ENCODE measurements around the gene EPHA5.

Gene EPHA5

DNA sequence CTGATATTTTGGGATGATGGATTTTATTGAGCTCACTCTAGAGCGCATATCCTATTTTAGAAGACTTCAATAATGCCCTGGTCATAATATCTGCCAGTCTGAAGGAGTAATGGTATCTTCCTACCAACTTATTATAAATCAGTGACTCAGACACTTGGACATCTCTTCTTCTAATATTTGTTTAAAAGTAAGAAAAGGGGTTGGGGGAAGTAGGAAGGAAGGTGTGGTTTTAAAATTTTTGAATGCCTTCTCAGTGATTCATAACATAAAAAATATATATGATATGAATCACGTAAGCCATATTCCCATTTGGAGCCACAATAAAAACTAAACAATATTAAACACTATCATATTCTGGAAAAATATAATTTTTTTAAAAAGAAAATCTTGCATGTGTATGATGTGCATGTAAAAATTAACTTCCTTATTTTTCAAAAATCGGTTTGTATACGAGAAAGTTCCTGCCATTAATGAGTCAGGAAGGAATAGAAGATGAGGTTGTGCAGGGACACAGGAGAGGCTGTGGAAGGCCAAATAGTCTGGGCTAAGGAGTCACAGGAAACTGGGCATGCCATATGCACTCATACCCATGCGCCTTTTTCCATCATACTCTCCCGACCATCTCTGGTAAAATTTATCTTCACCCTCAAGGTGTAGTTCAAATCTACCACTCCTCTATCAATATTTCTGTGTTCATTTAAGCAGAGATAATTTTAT lies 286.5 kb downstream of the EPHA5 start:
- Histone ChIP-seq H3K9me3 (ENCODE audit: control insufficient read depth, insufficient read depth, low read length) (no peaks in the 10 kb centered on the region), H3K36me3 (ENCODE audit: control insufficient read depth, insufficient read depth, low read length) (no peaks in the 10 kb centered on the region), H3K27ac (ENCODE audit: low read depth, low read length) (no peak overlapping the region), H3K4me3 (ENCODE audit: low read depth, low read length) (no peak overlapping the region), H3K4me1 (ENCODE audit: control insufficient read depth, insufficient read depth, low read length) (no peaks in the 10 kb centered on the region), H3K9ac (ENCODE audit: low read depth, low read length) (no peak overlapping the region), H3K27me3 (ENCODE audit: control insufficient read depth, insufficient read depth, low read length) (no peaks in the 10 kb centered on the region)

DNA sequence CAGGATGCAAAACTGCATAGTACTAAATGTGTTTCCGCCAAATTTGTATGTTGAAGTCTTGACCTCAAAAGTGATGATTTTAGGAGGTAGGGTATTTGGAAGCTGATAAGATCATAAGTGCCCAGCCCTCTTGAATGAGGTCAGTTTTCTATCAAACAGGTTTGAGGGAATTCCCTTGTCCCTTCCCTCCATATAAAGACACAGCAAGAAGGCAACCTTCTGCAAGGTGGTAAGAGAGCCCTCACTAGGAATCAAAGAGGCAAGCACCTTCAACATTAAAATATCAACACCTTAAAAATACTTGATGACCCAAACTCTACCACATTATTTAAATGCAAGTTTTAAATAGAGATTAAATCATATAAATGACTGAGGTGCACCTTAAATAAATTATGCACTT lies 288.6 kb downstream of the EPHA5 start:
- no peak overlapping the region for H3K27ac ChIP-seq (ENCODE audit: low read depth, low read length)

DNA sequence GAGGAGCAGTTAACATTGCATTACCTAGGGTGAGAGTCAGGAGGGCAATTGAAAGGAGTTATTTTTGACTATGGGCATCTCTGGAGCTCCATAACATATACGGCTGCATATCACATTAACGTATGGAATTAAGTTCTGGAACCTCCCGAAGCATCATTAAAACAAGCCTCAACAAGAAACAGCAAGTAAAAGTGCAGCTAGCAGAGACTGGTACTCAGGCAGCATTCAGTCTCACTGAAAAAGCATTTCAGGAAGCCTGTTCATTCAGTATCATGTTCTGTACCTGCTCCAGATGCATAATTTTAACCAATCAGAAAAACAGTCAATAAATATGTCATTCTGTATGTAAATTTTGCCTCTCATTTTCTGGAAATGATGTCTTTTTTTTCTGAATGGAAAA lies 299.6 kb downstream of the EPHA5 start:
- Histone ChIP-seq H3K9ac (ENCODE audit: low read depth, low read length) (no peak overlapping the region), H3K9me3 (ENCODE audit: control insufficient read depth, insufficient read depth, low read length) (no peaks in the 10 kb centered on the region), H3K4me3 (ENCODE audit: low read depth, low read length) (no peak overlapping the region), H3K36me3 (ENCODE audit: control insufficient read depth, insufficient read depth, low read length) (no peaks in the 10 kb centered on the region), H3K4me1 (ENCODE audit: control insufficient read depth, insufficient read depth, low read length) (no peaks in the 10 kb centered on the region), H3K27me3 (ENCODE audit: control insufficient read depth, insufficient read depth, low read length) (no peaks in the 10 kb centered on the region), H3K27ac (ENCODE audit: low read depth, low read length) (no peak overlapping the region)

More for the DNA sequence above, 288.6 kb downstream of the EPHA5 start:
- Histone ChIP-seq H3K27me3 (ENCODE audit: control insufficient read depth, insufficient read depth, low read length) (no peaks in the 10 kb centered on the region), H3K9ac (ENCODE audit: low read depth, low read length) (no peak overlapping the region), H3K9me3 (ENCODE audit: control insufficient read depth, insufficient read depth, low read length) (no peaks in the 10 kb centered on the region), H3K4me1 (ENCODE audit: control insufficient read depth, insufficient read depth, low read length) (no peaks in the 10 kb centered on the region), H3K4me3 (ENCODE audit: low read depth, low read length) (no peak overlapping the region), H3K36me3 (ENCODE audit: control insufficient read depth, insufficient read depth, low read length) (no peaks in the 10 kb centered on the region)

DNA sequence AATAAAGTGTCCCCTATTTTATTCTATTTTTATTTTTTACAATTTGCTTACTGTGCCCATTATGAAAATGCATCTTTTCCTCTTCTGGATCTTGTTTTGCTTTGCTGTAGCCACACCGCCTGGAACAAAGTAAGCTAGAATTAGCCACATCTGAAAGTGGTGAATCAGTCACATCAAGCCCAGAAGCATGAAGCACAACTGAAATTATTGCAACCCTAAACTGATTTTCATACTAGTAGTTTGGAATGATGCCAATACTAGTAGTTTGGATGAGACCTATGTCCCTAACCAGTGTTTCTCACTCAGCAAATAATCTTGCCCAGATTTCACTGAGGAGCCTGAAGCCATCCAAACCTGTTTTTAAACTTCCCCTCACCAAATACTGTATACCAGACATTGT lies 303.0 kb downstream of the EPHA5 start:
- no peak overlapping the region for H3K4me3 ChIP-seq (ENCODE audit: low read depth, low read length)

DNA sequence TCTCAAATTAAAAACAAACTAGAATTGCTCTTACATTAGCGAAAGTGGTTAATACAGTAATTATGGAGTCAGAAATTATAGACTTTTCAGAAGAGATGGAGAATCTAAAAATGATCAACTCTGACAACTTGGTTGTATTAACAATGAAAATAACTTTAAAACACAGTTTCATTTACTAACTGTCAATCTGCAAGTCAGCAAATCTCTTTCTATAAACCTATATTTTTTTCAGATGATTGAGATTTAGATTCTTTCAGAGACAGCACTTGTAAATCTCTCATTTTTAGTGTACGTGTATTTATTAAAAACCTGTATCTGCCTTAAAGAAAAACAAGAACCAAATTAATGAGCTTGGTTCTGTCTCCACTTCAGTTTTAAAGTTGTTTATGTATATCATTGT lies 311.4 kb downstream of the EPHA5 start:
- Histone ChIP-seq H3K9me3 (ENCODE audit: control insufficient read depth, insufficient read depth, low read length) (no peaks in the 10 kb centered on the region), H3K36me3 (ENCODE audit: control insufficient read depth, insufficient read depth, low read length) (no peaks in the 10 kb centered on the region), H3K9ac (ENCODE audit: low read depth, low read length) (no peak overlapping the region), H3K4me3 (ENCODE audit: low read depth, low read length) (no peak overlapping the region), H3K4me1 (ENCODE audit: control insufficient read depth, insufficient read depth, low read length) (no peaks in the 10 kb centered on the region), H3K27ac (ENCODE audit: low read depth, low read length) (no peak overlapping the region), H3K27me3 (ENCODE audit: control insufficient read depth, insufficient read depth, low read length) (no peaks in the 10 kb centered on the region)

More for the DNA sequence above, 303.0 kb downstream of the EPHA5 start:
- Histone ChIP-seq H3K27ac (ENCODE audit: low read depth, low read length) (no peak overlapping the region), H3K9ac (ENCODE audit: low read depth, low read length) (no peak overlapping the region), H3K36me3 (ENCODE audit: control insufficient read depth, insufficient read depth, low read length) (no peaks in the 10 kb centered on the region), H3K27me3 (ENCODE audit: control insufficient read depth, insufficient read depth, low read length) (no peaks in the 10 kb centered on the region), H3K4me1 (ENCODE audit: control insufficient read depth, insufficient read depth, low read length) (no peaks in the 10 kb centered on the region; the same call in 1 of the 2 replicates), H3K9me3 (ENCODE audit: control insufficient read depth, insufficient read depth, low read length) (no peaks in the 10 kb centered on the region)

DNA sequence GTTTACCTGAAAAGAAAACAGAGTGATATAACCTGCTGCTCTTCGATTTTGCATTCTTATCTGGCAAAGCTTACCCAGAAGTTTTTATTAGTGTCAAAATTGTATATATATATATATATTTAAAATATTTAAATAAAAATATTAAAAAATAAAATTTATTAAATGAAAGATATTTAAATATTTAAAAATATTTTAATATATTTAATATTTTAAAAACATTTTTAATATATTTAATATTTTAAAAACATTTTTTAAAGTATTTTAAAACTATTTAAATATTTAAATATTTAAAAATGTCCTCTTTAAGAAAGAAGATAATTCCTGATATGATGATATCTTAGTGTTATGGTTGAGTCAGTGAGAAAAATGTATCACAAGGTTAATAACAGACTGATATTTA lies 317.2 kb downstream of the EPHA5 start:
- no peak overlapping the region for H3K4me3 ChIP-seq (ENCODE audit: low read depth, low read length)
- no peaks in the 10 kb centered on the region for H3K4me1 ChIP-seq (ENCODE audit: control insufficient read depth, insufficient read depth, low read length)
- H3K27me3 ChIP-seq (ENCODE audit: control insufficient read depth, insufficient read depth, low read length) = no peaks in the 10 kb centered on the region
- no peak overlapping the region for H3K27ac ChIP-seq (ENCODE audit: low read depth, low read length)
- no peaks in the 10 kb centered on the region for H3K9me3 ChIP-seq (ENCODE audit: control insufficient read depth, insufficient read depth, low read length)
- no peak overlapping the region for H3K9ac ChIP-seq (ENCODE audit: low read depth, low read length)
- no peaks in the 10 kb centered on the region for H3K36me3 ChIP-seq (ENCODE audit: control insufficient read depth, insufficient read depth, low read length)

DNA sequence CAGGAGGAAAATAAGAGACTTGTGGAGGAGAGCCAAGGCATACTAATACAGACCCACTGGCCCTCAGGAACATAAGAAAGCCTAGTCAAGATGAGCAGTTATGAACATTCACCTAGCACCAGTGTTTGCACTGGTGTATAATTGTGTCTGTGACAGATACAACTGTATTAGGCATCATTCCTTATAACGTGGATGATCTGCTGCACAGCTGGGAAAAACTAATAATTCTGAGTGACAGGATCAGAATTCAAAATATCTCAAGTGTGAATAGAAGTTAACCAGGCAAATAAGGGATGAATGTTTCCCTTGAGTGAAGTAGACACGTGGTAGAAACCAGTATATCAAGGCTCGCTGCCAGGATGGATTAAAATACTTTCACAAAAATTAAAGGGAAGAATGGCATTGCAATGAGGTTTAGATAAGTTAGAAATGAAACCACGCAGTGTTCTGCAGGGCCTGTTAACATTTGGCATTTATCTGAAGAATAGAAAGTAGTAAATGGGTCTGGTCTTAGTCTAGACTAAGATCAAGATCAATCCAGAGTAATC lies 325.9 kb downstream of the EPHA5 start:
- Histone ChIP-seq H3K27ac (ENCODE audit: low read depth, low read length) (no peak overlapping the region), H3K4me1 (ENCODE audit: control insufficient read depth, insufficient read depth, low read length) (no peaks in the 10 kb centered on the region), H3K27me3 (ENCODE audit: control insufficient read depth, insufficient read depth, low read length) (no peaks in the 10 kb centered on the region), H3K4me3 (ENCODE audit: low read depth, low read length) (no peak overlapping the region), H3K9ac (ENCODE audit: low read depth, low read length) (no peak overlapping the region), H3K9me3 (ENCODE audit: control insufficient read depth, insufficient read depth, low read length) (no peaks in the 10 kb centered on the region), H3K36me3 (ENCODE audit: control insufficient read depth, insufficient read depth, low read length) (no peaks in the 10 kb centered on the region)

DNA sequence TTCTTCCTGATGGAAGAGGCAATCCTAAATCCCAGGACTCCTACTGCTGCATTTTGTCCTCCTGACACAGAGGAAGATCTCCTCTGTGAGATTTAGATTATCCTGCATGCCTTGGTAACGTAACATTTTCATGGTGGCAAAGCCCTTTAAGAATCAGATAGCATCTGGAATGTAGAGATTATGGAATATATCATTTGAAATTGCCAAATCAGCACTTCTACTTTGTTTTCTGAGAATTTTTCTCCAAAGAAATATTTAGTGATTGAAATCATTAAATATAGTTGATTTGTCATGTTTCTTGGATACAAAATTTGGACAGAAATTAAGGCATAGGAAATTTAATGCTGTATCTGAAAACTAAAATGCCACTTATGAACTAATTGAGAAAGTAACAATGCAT lies 326.9 kb downstream of the EPHA5 start:
- H3K4me1 ChIP-seq (ENCODE audit: control insufficient read depth, insufficient read depth, low read length) = no peaks in the 10 kb centered on the region
- H3K27ac ChIP-seq (ENCODE audit: low read depth, low read length) = no peak overlapping the region
- no peaks in the 10 kb centered on the region for H3K9me3 ChIP-seq (ENCODE audit: control insufficient read depth, insufficient read depth, low read length)
- H3K9ac ChIP-seq (ENCODE audit: low read depth, low read length) = no peak overlapping the region
- H3K36me3 ChIP-seq (ENCODE audit: control insufficient read depth, insufficient read depth, low read length) = no peaks in the 10 kb centered on the region
- no peak overlapping the region for H3K4me3 ChIP-seq (ENCODE audit: low read depth, low read length)
- H3K27me3 ChIP-seq (ENCODE audit: control insufficient read depth, insufficient read depth, low read length) = no peaks in the 10 kb centered on the region

DNA sequence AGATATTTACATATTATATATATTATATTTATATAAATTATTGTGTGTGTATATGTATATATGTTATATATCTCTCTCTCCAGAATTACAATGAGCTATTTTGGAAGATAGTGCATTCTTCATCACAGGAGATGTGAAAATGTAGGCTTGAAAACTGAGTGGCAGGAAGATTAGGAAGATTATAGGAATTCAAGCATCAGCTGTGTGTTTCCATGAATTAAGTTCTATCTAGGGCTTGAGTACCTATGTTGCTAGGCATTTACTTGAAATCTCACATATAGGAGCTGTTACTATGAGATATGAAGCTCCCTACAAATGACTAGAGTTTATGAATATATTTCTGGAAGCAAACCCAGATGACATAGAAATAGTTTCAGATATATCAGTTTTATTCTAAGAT lies 328.7 kb downstream of the EPHA5 start:
- no peaks in the 10 kb centered on the region for H3K4me1 ChIP-seq (ENCODE audit: control insufficient read depth, insufficient read depth, low read length)
- H3K27ac ChIP-seq (ENCODE audit: low read depth, low read length) = no peak overlapping the region
- no peak overlapping the region for H3K9ac ChIP-seq (ENCODE audit: low read depth, low read length)
- H3K9me3 ChIP-seq (ENCODE audit: control insufficient read depth, insufficient read depth, low read length) = no peaks in the 10 kb centered on the region
- H3K36me3 ChIP-seq (ENCODE audit: control insufficient read depth, insufficient read depth, low read length) = no peaks in the 10 kb centered on the region
- H3K4me3 ChIP-seq (ENCODE audit: low read depth, low read length) = no peak overlapping the region
- H3K27me3 ChIP-seq (ENCODE audit: control insufficient read depth, insufficient read depth, low read length) = no peaks in the 10 kb centered on the region

DNA sequence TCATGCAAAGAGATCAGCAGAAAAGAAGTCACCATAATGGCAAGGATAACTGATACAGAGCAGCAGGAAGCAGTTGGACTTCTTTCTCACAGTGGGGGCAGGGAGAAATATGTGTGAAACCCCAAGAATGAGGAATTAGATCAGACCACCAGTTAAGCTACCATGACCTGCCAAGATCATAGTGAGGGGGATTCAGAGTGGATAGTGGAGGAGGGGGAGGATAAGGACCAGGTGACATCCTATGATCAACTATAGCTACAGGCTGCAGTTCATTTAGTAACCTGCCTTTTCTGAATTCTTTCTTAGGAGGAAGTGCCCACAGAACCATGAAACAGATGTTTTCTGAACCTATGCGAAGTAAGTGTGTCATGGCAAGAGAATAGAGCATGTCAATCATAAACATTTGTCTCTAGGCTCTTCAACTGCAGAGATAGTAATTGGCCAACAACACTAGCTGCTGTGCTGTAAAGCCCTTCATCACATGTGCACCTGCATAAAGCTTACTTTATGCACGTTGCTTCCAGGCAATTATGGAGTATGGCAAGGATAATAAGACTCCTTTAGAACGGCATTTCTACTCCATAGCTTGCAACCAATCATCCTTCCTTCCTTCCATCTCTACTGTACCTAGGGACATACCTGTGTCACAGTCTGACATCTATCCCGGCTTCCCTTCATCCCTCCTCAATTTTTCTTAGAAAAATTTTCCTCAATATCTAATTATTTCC lies 329.7 kb downstream of the EPHA5 start:
- no peaks in the 10 kb centered on the region for H3K27me3 ChIP-seq (ENCODE audit: control insufficient read depth, insufficient read depth, low read length)
- H3K27ac ChIP-seq (ENCODE audit: low read depth, low read length) = no peak overlapping the region
- H3K4me3 ChIP-seq (ENCODE audit: low read depth, low read length) = no peak overlapping the region
- H3K9me3 ChIP-seq (ENCODE audit: control insufficient read depth, insufficient read depth, low read length) = no peaks in the 10 kb centered on the region
- no peaks in the 10 kb centered on the region for H3K36me3 ChIP-seq (ENCODE audit: control insufficient read depth, insufficient read depth, low read length)
- no peaks in the 10 kb centered on the region for H3K4me1 ChIP-seq (ENCODE audit: control insufficient read depth, insufficient read depth, low read length)
- no peak overlapping the region for H3K9ac ChIP-seq (ENCODE audit: low read depth, low read length)

DNA sequence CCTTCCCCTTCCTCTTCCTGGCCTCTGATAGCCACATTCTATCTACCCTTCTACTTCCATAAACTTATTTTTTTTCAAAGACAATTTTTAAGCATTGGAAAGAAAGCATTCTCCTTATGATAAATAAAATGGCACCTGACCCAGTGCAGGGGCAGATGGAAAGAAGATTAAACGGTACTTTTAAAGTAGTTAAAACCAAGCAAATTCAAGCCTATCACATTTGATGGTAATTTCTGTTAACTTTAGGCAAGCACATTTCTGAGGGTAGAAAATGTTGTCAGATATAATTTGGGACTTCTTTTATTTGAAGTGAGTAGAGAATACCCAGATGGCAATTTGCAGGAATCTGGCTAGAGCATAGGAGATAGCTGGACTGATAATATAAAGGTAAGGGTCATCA lies 332.9 kb downstream of the EPHA5 start:
- Histone ChIP-seq H3K36me3 (ENCODE audit: control insufficient read depth, insufficient read depth, low read length) (no peaks in the 10 kb centered on the region), H3K4me1 (ENCODE audit: control insufficient read depth, insufficient read depth, low read length) (no peaks in the 10 kb centered on the region), H3K4me3 (ENCODE audit: low read depth, low read length) (no peak overlapping the region), H3K27ac (ENCODE audit: low read depth, low read length) (no peak overlapping the region), H3K9me3 (ENCODE audit: control insufficient read depth, insufficient read depth, low read length) (no peaks in the 10 kb centered on the region), H3K9ac (ENCODE audit: low read depth, low read length) (no peak overlapping the region), H3K27me3 (ENCODE audit: control insufficient read depth, insufficient read depth, low read length) (no peaks in the 10 kb centered on the region)
